ENCODE data around the gene NOC2L. TPM values are rescaled to one million over a fixed set of nuclear protein-coding genes. Genes with fewer than 3 reads are reported as not detected.
A peak's percentile ranks its signal among the peaks of the same experiment; 100 is the strongest.

NOC2L gene
- total RNA-seq, 1 experiment from 2014 or later: 93.4 TPM

DNA sequence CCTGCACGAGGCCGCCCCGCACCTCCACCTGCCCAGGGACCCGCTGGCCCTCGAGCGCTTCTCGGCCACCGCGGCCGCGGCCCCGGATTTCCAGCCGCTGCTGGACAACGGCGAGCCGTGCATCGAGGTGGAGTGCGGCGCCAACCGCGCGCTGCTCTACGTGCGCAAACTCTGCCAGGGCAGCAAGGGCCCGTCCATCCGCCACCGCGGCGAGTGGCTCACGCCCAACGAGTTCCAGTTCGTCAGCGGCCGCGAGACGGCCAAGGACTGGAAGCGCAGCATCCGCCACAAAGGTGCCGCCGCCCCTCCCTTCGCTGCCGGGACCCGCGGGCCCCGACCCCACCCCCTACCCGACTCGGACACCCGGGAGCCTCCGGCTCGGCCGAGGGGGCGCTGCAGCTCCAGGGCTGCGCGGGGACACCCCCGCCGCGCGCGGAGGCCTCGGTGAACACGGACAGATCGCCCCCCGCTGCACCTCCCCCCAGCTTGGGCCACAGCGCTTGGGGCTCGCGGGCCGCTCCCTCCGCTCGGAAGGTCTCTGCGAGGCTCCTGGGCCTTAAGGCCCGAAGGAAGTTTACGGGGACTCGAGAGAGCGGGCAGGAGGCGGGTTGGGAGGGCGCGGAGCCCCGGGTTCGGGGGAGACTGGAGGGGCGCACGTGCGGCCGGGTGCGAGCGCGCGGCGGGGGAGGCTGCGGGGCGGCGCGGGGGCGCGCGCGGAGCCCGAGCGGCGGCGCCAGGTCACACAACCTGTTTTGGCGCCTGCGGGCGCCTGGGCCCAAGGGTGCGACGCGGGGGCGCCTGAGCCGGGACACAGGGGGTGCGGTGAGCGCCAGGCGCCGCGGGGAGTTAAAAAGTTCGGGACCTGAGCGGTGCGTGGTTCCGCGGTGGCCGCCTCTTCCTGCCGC, 34.1 kb downstream of the NOC2L start:
- TF ChIP-seq, protein P1, sequence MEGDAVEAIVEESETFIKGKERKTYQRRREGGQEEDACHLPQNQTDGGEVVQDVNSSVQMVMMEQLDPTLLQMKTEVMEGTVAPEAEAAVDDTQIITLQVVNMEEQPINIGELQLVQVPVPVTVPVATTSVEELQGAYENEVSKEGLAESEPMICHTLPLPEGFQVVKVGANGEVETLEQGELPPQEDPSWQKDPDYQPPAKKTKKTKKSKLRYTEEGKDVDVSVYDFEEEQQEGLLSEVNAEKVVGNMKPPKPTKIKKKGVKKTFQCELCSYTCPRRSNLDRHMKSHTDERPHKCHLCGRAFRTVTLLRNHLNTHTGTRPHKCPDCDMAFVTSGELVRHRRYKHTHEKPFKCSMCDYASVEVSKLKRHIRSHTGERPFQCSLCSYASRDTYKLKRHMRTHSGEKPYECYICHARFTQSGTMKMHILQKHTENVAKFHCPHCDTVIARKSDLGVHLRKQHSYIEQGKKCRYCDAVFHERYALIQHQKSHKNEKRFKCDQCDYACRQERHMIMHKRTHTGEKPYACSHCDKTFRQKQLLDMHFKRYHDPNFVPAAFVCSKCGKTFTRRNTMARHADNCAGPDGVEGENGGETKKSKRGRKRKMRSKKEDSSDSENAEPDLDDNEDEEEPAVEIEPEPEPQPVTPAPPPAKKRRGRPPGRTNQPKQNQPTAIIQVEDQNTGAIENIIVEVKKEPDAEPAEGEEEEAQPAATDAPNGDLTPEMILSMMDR (IDR thresholded peaks at IDR 0.05; ENCODE audit: insufficient read depth in 1 of 2, low read depth in 1 of 2, low read length in 1 of 2, severe bottlenecking in 1 of 2, unreplicated experiment in 1 of 2): no peak
- Mint-ChIP-seq H3K27me3 (ENCODE audit: insufficient read depth, unreplicated experiment) (peaks cover 18% of the 10 kb centered on the region), H3K4me1 (ENCODE audit: low read depth, unreplicated experiment) (no peaks in the 10 kb centered on the region), H3K36me3 (ENCODE audit: insufficient read depth, unreplicated experiment) (no peaks in the 10 kb centered on the region), H3K27ac (ENCODE audit: unreplicated experiment) (no peak overlapping the region), H3K9me3 (ENCODE audit: unreplicated experiment) (no peaks in the 10 kb centered on the region), H3K4me3 (ENCODE audit: unreplicated experiment) (peak overlapping the region; percentile 55)
- Histone ChIP-seq H3K27me3 (replicated peaks; ENCODE audit: control insufficient read depth, insufficient read depth, low read length) (peaks cover 6% of the 10 kb centered on the region; the same call in 1 of the 2 replicates), H3K4me1 (peaks cover 13% of the 10 kb centered on the region), H3K4me3 (ENCODE audit: low read depth, low read length) (peak overlapping the region; percentile 24), H3K36me3 (ENCODE audit: control insufficient read depth, insufficient read depth, low read length) (no peaks in the 10 kb centered on the region), H3K9me3 (no peaks in the 10 kb centered on the region)
- CTCF ChIA-PET: no interaction called here
- intact Hi-C loops (cut with micrococcal nuclease; ENCODE audit: unreplicated experiment): no loop called here
- no TSS peak for BruUV-seq (replicated peaks)
- POLR2A ChIA-PET: no interaction called here
- peak in 1 of 2 experiments; percentile 43 for DNase-seq

- Histone ChIP-seq H3K4me1 (peaks cover 13% of the 10 kb centered on the region), H3K9me3 (no peaks in the 10 kb centered on the region), H3K36me3 (ENCODE audit: control insufficient read depth, insufficient read depth, low read length) (no peaks in the 10 kb centered on the region), H3K27me3 (replicated peaks; ENCODE audit: control insufficient read depth, insufficient read depth, low read length) (peaks cover 6% of the 10 kb centered on the region; the same call in 1 of the 2 replicates), H3K4me3 (ENCODE audit: low read depth, low read length) (peak overlapping the region; percentile 24)
- Mint-ChIP-seq H3K27me3 (ENCODE audit: insufficient read depth, unreplicated experiment) (peaks cover 18% of the 10 kb centered on the region), H3K36me3 (ENCODE audit: insufficient read depth, unreplicated experiment) (no peaks in the 10 kb centered on the region), H3K9me3 (ENCODE audit: unreplicated experiment) (no peaks in the 10 kb centered on the region), H3K4me3 (ENCODE audit: unreplicated experiment) (peak overlapping the region; percentile 55), H3K27ac (ENCODE audit: unreplicated experiment) (no peak overlapping the region), H3K4me1 (ENCODE audit: low read depth, unreplicated experiment) (no peaks in the 10 kb centered on the region)
- DNase-seq: no peak
- ChIA-PET POLR2A (no interaction called here), CTCF (no interaction called here)
- intact Hi-C loops (cut with micrococcal nuclease; ENCODE audit: unreplicated experiment): no loop called here
- BruUV-seq (replicated peaks): no TSS peak
- TF ChIP-seq, protein P1 (IDR thresholded peaks at IDR 0.05; ENCODE audit: insufficient read depth in 1 of 2, low read depth in 1 of 2, low read length in 1 of 2, severe bottlenecking in 1 of 2, unreplicated experiment in 1 of 2): no peak
Observed at GRCh38 chr1:923991-924655, 34.9 kb downstream of the NOC2L start.

GRCh38 chr1:923131-923990, 35.7 kb downstream of the NOC2L start, which contains the start of gene SAMD11:
TSS of gene SAMD11 (plus strand) at chr1:923923. CDS start at chr1:924432, 509 bp downstream.
- ChIA-PET POLR2A (no interaction called here), CTCF (no interaction called here)
- Histone ChIP-seq H3K4me3 (ENCODE audit: low read depth, low read length) (peak within 1 kb of the TSS; percentile 24), H3K36me3 (ENCODE audit: control insufficient read depth, insufficient read depth, low read length) (no peaks in the 10 kb centered on the region), H3K9me3 (no peaks in the 10 kb centered on the region), H3K4me1 (peaks cover 13% of the 10 kb centered on the region), H3K27me3 (replicated peaks; ENCODE audit: control insufficient read depth, insufficient read depth, low read length) (peaks cover 6% of the 10 kb centered on the region; the same call in 1 of the 2 replicates)
- BruUV-seq (replicated peaks): no TSS peak
- peak; percentile 83 to 92 for DNase-seq
- no peak within 1 kb of the TSS for H3K27ac Mint-ChIP-seq (ENCODE audit: unreplicated experiment)
- peaks cover 18% of the 10 kb centered on the region for H3K27me3 Mint-ChIP-seq (ENCODE audit: insufficient read depth, unreplicated experiment)
- H3K4me1 Mint-ChIP-seq (ENCODE audit: low read depth, unreplicated experiment): no peaks in the 10 kb centered on the region
- intact Hi-C loops (cut with micrococcal nuclease; ENCODE audit: unreplicated experiment): no loop called here
- H3K36me3 Mint-ChIP-seq (ENCODE audit: insufficient read depth, unreplicated experiment): no peaks in the 10 kb centered on the region
- peak within 1 kb of the TSS; percentile 55 for H3K4me3 Mint-ChIP-seq (ENCODE audit: unreplicated experiment)
- H3K9me3 Mint-ChIP-seq (ENCODE audit: unreplicated experiment): no peaks in the 10 kb centered on the region
- TF ChIP-seq, protein P1 (IDR thresholded peaks at IDR 0.05; ENCODE audit: insufficient read depth in 1 of 2, low read depth in 1 of 2, low read length in 1 of 2, severe bottlenecking in 1 of 2, unreplicated experiment in 1 of 2): no peak
